GM21576 (cell line): ENCODE results near the gene C5AR2.
A peak's percentile ranks its signal among the peaks of the same experiment; 100 is the strongest.
"Not testable (repeated sequence)": the region's sequence is repeated elsewhere in the genome, so short reads cannot be mapped to it uniquely, and the experiment has no call there.

ENCODE experiments used
- ATAC-seq: cut with Tn5 transposase; IDR thresholded peaks from one replicate; pipeline ENCODE4 v1.9.1; 2021; ENCODE audit warnings: mild to moderate bottlenecking, moderate library complexity; ENCODE audit not compliant: unreplicated experiment

The C5AR2 gene

DNA sequence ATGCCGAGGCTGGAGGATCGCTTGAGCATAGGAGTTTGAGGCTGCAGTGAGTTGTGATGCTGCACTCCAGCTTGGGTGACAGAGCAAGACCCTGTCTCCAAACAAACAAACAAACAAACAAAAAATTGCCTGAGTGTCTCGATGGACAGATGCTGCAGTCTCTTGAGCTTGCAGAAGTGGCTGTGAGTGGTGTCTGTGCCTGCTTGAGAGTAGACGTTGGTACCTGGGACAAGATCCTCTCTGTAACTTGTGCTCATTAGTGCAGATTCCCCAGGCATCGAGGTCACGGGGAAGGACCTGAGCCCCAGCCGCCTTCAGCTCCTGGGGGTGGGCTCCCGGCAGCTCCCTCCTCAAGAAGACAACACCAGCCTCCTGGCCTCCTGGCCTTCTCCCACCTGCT is 8.6 kb upstream of the C5AR2 start:
- no peak for ATAC-seq

DNA sequence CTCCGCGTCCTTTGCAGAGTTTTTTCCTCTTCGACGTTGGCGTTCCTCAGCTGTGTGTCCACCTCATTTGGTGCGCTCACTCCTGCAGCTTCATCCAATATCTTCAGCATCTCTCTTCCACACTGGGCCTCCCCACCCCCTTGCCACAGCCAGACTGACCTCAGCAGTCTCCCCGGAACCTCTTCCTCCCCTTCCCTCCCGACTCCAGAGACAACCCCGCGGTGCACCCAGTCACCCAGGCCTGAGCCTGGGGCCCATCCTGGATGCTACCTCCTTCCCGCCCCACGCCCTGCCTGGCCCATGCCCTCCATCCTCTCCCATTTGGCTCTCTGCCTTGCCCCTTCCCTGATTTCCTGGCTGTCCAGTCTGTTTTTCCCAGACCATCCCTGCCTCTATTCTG is 8.1 kb upstream of the C5AR2 start:
- ATAC-seq: no peak

DNA sequence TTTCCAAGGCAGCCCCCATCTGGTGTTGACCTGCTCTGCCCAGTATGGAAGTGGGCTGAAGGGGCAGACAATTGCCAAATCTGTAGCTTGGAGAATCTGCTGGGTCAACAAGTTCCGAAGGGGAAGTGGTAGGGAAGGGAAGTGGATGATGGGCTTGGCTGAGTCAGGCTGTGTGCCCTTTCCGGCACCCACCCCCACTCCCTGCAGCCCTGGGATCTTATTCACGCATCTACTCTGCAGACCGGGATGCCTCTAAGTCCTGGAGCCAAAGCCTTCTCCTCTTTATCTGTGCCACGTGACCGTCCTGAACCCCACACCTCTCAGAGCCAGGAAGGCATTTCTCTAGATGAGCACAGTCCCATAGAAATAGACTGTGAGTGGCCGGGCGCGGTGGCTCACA is 7.5 kb upstream of the C5AR2 start:
- no peak for ATAC-seq

DNA sequence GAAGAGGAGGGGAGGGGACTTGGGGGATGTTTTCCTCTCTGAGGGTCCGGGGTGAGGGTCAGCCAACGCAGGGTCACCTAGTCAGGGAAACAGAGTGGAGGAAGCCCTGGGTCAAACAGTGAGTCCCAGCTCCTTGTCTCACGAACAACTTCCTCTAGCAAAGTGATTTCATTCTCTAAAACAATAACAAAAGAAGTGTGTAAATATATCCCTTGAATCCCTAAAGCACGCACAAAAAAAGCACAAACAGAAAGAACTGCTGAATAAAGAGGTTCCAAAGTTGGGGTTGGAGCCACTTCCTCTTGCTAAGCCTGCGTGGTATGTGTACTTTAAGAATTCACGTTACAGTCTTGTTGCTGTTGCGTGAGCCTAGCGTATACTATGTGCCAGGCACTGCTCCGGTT is 1.5 kb upstream of the C5AR2 start:
- ATAC-seq: no peak

DNA sequence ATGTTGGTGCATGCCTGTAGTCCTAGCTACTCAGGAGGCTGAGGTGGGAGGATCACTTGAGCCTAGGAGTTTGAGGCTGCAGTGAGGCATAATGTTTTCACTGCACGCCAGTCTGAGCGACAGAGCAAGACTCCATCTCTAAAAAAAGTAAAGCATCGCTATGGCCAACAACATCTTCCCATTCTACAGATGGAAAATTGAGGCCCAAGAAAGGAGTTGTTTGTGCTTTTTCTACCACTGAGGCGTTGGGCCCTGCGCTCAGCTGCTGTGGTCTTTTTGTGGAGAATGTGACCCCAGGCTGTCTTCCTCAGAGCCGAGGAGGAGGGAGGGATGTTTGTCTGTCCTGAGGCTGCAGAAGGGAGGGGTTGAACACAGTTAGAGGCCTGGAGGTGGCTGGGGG is 485 bp upstream of the C5AR2 start:
- ATAC-seq: no peak

DNA sequence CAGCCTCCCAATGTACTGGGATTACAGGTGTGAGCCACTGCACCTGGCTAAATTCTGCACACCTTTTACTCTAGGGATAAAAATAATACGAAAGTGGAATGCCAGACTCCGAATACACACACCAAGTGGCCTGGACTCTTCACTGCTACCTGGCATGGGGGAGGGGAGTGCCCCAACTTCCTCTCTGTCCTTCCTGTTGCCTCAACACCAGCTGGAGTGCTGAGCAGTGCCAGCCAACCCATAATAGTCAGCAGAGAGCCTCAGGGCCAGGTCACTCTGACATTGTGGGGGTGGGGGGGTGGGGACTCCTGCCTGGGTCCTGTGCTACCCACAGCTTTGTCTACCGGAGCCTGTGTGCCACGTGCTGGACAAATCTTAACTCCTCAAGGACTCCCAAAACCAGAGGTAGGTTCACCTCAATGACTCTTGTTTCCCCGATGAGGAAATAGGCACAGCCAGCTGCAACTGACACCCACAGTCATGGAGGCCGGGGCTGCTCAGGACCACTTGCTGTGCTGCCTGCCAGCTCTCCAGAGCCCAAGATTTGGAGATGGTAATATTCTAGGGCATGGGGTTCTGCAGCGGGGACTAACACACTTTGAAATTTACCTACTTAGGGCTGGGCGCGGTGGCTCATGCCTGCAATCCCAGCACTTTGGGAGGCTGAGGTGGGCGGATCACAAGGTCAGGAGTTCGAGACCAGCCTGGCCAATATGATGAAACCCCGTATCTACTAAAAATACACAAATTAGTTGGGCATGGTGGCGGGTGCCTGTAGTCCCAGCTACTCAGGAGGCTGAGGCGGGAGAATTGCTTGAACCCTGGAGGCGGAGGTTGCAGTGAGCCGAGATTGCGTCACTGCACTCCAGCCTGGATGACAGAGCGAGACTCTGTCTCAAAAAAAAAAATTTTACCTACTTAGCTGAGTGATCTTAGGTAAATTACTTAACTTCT is 5.1 kb downstream of the C5AR2 start:
- not testable (repeated sequence) for ATAC-seq

DNA sequence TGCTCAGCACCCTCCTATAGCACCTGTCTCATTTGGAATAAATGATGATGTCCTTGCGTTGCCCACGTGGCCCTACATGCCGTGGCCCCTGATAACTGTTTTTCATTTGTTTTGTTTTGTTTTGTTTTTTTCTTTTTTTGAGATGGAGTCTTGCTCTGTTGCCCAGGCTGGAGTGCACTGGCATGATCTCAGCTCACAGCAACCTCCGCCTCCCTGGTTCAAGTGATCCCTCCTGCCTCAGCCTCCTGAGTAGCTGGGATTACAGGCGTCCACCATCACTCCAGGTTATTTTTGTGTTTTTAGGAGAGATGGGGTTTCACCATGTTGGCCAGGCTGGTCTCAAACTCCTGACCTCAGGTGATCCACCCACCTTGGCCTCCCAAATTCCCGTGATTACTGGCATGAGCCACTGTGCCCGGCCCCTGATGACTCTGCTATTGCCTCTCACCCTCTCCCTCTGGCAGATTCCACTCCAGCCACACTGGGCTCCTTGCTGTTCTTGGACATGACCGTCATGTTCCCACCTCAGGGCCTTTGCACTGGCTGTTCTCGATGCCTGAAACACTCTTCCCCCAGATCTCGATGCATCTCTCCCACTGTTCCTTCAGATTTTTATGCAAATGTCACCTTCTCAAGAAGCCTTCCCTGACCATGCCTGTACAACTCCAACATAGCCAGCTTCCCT is 7.4 kb downstream of the C5AR2 start:
- ATAC-seq: no peak

DNA sequence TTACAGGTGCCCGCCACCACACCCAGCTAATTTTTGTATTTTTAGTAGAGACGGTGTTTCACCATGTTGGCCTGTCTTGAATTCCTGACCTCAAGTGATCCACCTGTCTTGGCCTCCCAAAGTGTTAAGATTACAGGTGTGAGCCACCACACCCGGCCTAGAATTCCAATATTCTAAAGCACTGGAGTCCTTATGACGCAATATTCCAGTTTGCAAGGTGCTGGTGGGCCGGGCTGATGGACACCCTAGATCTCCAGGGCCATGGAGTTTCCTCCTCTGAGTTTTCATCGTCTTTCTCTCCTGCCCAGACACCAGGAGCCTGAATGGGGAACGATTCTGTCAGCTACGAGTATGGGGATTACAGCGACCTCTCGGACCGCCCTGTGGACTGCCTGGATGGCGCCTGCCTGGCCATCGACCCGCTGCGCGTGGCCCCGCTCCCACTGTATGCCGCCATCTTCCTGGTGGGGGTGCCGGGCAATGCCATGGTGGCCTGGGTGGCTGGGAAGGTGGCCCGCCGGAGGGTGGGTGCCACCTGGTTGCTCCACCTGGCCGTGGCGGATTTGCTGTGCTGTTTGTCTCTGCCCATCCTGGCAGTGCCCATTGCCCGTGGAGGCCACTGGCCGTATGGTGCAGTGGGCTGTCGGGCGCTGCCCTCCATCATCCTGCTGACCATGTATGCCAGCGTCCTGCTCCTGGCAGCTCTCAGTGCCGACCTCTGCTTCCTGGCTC is 8.7 kb downstream of the C5AR2 start:
- no peak for ATAC-seq

DNA sequence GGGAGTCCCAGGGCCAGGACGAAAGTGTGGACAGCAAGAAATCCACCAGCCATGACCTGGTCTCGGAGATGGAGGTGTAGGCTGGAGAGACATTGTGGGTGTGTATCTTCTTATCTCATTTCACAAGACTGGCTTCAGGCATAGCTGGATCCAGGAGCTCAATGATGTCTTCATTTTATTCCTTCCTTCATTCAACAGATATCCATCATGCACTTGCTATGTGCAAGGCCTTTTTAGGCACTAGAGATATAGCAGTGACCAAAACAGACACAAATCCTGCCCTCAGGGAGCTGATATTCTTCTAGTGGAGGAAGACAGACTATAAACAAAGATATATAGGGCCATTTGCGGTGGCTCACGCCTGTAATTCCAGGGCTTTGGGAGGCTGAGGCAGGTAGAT is 9.8 kb downstream of the C5AR2 start:
- ATAC-seq: no peak

DNA sequence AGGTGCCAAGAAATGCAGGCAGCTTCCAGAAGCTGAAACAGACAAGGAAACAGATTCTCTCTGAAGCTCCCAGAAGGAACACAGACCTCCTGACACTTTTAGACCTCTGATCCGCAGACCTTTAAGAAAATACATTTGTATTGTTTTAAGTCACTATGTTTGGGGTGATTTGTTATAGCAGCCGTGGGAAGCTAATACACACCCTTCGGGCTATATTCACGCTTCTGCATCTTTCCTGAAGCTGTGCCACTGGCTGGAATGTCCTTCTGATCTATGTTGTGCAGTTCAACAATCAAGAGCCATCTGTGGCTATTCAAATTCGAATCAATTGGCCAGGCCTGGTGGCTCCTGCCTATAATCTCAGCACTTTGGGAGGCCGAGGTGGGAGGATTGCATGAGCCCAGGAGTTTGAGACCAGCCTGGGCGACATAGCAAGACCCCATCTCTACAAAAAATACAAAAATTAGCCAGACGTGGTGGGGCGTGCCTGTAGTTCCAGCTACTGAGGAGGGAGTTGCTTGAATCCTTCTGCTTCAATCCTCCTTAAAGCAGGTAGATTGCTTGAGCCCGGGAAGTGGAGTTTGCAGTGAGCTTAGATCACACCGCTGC is 11.3 kb downstream of the C5AR2 start:
- ATAC-seq: no peak

DNA sequence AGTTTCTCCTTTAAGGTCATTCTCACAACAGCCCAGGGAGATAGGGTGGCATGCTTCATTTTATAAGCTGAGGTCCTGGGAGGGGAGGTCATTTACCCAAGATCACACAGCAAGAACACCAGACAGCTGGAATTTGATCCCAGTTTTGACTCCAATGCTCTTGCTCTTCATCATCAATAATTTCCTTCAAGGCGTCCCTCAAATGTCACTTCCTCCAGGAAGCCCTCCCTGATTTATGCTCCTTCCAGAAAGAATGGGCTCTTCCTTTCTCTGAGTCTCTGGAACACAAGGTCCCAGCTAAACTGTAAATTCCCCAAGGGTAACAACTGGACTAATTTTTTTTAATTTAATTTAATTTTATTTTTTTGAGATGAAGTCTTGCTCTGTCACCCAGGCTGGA is 12.4 kb downstream of the C5AR2 start:
- no peak for ATAC-seq

DNA sequence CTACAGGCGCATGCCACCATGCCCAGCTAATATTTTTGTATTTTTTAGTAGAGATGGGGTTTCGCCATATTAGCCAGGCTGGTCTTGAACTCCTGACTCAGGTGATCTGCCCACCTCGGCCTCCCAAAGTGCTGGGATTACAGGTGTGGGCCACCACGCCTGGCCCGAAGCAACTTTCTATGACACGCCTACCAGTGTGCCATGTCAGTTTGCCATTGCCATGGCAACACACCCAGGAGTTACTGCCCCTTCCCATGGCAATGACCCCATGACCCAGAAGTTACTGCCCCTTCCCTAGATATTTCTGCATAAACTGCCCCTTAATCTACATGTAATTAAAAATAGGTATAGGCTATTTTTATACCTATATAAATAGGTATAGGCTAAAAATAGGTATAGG is 14.0 kb downstream of the C5AR2 start:
- ATAC-seq: not testable (repeated sequence)

DNA sequence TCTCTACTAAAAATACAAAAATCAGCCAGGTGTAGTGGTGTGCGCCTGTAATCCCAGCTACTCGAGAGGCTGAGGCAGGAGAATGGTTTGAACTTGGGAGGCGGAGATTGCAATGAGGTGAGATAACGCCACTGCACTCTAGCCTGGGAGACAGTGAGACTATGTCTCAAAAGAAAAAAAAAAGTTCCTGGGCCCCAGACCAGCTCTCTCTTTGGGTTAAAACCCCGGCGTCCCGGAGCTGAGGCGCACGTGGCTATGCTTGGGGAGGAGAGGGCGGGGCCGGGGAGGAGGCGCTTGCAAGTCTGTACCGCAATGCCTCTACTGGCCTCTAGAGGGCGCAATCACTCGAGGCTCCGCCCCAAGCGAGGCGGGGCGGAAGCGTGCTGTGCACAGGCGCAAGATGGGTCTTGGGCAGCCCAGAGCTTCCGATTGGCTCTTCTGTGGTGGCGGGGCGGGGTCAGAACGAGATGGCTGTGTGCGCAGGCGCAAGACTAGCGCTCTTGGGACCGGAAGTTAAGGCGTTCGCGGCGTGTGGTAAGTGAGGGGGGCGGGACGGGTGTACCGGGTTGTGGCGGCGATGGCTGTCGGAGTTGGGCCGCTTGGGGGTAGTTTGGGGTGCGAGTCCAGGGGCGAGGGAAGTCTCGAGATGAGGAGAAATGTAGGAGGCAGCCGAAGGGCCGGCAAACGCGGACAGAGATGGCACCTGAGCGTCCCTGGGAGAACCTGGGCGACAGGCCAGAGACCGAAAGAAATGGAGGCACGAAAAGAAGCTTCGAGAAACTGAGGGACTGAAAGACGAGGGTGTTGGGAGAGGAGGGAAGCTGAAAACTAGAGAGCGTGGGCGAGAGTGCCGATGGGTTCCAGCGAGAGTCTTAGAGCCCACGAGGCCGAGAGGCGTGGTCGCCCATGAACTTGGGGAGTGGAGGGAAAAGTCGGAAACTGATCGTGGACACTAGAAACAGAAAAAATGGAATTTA is 17.1 kb downstream of the C5AR2 start, which contains the start of gene DHX34:
TSS of gene DHX34 (plus strand) at position 497 of the 977 bp plus-strand sequence. CDS start 3,716 bp downstream, outside the sequence.
- peak; percentile 93 for ATAC-seq

DNA sequence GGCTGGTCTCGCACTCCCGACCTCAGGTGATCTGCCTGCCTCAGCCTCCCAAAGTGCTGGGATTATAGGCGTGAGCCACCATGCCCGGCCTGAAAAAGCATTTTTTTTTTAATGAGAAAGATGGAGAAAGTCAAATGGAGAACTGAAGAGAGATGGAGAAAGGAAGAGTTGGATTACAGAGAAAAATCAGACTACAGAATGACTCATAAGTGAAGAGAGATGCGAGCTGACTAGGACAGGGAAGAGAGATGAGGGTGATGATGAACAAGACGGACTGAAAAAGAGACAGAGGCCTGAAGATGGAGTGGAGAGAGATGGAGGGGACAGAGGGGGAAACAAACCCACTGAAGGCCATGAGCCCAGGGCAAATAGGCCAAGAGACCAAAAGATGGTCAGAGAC is 18.7 kb downstream of the C5AR2 start:
- ATAC-seq: no peak

DNA sequence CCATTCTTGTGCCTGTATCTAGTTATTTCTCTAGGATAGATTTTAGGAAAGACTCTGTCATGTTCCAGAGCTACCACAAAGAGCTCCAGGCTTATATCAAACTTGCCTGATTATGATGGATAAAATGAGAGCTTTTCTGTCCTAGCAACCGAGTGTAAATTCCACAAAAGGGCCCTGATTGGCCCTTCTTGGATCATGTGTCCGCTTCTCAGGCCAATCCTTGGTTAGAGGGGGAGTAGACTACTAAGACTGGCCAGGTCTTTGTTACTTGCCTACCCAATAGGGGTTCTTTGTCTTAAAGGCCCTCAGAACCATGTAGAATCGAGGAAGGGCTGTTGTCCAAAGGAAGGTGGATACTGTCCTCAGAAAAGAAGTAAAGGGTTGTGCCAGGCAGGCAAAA is 19.6 kb downstream of the C5AR2 start:
- ATAC-seq: no peak

DNA sequence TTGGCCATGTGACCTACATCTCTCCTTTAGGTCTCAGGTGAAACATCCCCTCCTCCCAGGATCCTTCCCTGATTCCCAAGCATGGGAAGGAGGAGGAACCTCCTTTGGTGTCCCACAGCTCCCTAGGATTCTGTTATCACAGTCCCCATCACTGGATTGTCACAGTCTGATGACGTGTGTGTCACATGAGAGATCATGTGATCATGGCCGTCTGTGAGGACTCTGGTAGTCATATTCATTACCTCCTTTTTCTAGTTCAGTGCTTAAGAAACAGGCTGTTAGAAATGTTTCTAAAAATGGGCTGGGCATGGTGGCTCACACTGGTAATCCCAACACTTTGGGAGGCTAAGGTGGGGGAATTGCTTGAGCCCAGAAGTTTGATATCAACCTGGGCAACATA is 20.1 kb downstream of the C5AR2 start:
- ATAC-seq: no peak

DNA sequence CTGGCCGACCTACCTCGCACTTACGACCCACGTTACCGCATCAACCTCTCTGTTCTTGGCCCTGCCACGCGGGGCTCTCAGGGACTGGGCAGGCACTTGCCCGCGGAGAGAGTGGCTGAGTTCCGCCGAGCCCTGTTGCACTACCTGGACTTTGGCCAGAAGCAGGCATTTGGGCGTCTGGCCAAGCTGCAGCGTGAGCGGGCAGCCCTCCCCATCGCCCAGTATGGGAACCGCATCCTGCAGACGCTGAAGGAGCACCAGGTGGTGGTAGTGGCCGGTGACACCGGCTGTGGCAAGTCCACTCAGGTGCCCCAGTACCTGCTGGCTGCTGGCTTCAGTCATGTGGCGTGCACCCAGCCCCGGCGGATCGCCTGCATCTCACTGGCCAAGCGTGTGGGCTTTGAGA is 21.3 kb downstream of the C5AR2 start:
- ATAC-seq: no peak

DNA sequence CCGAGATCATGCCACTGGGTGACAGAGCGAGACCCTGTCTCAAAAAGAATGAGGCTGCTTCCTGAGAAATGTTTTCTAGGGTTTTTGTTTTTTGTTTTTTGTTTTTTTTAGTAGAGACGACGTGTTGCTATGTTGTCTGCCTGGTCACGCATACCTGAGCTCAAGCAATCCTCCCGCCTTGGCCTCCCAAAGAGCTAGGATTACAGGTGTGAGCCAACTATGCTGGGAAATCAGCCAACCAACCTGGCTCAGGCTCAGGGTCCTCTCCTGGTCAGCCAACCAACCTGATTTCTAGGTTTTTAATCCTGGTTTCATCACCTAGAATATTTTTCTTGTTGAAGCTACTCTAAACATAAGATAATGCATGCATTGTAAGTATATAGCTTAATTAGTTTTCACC is 24.9 kb downstream of the C5AR2 start:
- ATAC-seq: no peak

DNA sequence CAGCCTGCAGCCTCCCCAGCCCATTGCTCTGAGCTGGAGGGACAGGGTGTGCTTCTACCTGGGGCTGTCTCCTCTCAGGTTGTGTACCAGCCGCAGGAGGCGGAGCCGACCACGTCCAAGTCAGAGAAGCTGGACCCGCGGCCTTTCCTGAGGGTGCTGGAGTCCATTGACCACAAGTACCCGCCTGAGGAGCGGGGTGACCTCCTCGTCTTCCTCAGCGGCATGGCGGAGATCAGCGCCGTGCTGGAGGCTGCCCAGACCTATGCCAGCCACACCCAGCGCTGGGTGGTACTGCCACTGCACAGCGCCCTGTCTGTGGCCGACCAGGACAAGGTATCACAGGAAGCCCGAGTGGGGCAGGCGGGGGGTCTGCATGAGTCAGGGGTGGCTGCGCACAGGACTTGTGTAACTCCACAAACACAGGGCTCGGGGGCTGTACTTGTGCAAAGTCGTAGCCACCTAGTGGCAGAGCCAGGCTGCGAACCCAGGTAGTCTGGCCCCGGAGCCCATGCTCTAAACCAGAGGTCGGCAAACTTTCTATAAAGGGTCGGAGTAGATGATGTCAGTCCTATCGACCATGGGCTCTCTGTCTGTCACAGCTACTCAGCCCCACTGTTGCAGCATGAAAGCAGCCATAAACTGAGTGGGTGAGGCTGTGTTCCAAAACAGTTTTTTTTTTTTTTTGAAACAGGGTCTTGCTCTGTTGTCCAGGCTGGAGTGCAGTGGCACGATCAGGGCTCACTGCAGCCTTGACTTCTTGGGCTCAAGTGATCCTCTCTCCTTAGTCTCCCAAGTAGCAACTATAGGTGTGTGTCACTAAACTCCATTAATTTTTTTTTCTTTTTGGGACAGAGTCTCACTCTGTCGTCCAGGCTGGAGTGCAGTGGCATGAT is 26.1 kb downstream of the C5AR2 start:
- no peak for ATAC-seq
